GM12878 (cell line): Measurements from ENCODE around the gene MCM3.

Experiments
- POLR2A ChIP-seq: IDR thresholded peaks from 2 replicates; pipeline ENCODE4 v1.6.1; 2011; ENCODE audit warnings: low read depth, mild to moderate bottlenecking, low read length
- TF ChIP-seq, protein P1 (sequence below), 3 experiments: IDR thresholded peaks in 2 of 3; conservative IDR thresholded peaks in 1 of 3; 2 replicates each; pipeline ENCODE4 v1.5.1; 2011; ENCODE audit warnings: low read depth in 3 of 3, low read length in 3 of 3, mild to moderate bottlenecking in 3 of 3, control low read depth in 2 of 3, moderate library complexity in 2 of 3, inconsistent platforms in 1 of 3, mixed read lengths in 1 of 3; ENCODE audit not compliant: control insufficient read depth in 2 of 3, insufficient read depth in 1 of 3; ENCODE audit errors: extremely low read depth in 1 of 3

DNA sequence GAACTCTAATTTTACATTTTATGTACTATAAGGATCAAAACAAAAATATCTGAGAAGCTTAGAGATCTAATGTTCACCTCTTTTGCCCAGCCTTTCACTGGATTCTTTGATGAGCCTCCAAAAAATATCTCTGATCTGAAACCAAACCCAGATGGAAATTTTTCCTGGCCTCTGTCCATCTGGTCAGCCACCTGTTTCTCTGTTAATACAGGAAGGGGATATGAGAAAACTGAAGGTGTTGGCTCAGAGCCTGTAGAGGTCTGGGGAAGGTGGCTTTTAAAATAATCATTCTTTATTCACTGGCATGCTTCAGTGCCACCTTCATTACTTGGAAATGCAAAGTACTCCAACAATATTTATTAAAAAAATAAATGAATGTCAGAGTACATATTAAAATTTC lies 8.5 kb upstream of the MCM3 start:
- TF ChIP-seq, protein P1, sequence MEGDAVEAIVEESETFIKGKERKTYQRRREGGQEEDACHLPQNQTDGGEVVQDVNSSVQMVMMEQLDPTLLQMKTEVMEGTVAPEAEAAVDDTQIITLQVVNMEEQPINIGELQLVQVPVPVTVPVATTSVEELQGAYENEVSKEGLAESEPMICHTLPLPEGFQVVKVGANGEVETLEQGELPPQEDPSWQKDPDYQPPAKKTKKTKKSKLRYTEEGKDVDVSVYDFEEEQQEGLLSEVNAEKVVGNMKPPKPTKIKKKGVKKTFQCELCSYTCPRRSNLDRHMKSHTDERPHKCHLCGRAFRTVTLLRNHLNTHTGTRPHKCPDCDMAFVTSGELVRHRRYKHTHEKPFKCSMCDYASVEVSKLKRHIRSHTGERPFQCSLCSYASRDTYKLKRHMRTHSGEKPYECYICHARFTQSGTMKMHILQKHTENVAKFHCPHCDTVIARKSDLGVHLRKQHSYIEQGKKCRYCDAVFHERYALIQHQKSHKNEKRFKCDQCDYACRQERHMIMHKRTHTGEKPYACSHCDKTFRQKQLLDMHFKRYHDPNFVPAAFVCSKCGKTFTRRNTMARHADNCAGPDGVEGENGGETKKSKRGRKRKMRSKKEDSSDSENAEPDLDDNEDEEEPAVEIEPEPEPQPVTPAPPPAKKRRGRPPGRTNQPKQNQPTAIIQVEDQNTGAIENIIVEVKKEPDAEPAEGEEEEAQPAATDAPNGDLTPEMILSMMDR (IDR thresholded peaks at IDR 0.05 in 2 of 3, conservative IDR thresholded peaks at IDR 0.05 in 1 of 3; ENCODE audit: control insufficient read depth in 2 of 3, extremely low read depth in 1 of 3, insufficient read depth in 1 of 3, low read depth in 3 of 3, low read length in 3 of 3) = no peak
- no peak for TF ChIP-seq POLR2A
